Stimulated activated CD8-positive, alpha-beta memory T cell treated with anti-CD3 and anti-CD28 coated beads, Interleukin-12 subunit alpha, Interleukin-12 subunit beta, amount 100 ng/mL, for 24 hours (primary cell): Measurements from ENCODE around the gene BPHL.
"Not testable (repeated sequence)": the region's sequence is repeated elsewhere in the genome, so short reads cannot be mapped to it uniquely, and the experiment has no call there.

Source experiments
- DNase-seq: peaks from one replicate; pipeline ENCODE4 v3.0.0-alpha.2; 2020; ENCODE audit errors: extremely low read depth

BPHL gene

DNA sequence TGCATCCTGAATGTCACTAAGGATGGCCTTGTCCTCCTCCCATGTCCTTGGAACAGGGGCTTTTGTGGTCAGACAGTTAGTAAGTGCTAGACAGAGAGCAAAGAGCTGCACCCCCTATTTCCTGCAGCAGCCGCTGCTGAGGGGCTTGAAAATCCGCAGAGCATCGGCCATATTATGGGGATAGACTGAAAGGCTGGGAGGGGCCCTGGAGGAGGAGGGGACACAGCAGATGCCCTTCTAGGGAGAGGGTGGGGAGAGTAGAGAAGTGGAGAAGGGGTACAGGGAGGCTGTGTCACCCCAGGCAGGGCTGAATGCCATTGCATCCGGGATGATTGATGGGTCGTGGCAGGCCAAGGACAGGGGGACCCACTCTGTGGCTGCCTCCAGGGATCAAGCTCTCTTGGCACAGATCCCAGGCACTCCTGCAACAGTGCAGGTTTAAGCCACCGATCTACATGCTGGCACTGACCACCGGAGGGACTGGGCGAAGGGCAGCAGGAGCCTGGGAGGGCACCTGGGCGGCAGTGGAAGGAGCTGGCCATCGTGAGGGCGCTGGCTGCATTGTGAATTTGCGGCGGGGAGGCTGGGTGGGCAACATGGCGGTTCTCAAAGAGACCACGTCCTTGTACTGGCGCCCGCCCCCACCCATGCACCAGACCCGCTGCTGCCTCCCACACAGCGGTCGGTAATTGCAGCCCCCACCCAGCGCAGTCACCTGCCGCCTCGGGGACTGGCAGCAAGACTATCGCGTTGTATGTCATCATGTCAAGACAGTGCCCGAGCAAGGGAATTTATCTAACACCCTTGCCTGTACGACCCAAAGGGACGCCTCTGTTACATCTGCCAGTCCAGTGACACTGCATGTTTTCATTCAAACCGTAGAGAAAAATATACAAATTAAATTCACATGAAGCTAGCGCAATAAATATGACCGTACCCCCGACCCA, 37.9 kb downstream of the BPHL start:
- DNase-seq, result not testable (repeated sequence)

DNA sequence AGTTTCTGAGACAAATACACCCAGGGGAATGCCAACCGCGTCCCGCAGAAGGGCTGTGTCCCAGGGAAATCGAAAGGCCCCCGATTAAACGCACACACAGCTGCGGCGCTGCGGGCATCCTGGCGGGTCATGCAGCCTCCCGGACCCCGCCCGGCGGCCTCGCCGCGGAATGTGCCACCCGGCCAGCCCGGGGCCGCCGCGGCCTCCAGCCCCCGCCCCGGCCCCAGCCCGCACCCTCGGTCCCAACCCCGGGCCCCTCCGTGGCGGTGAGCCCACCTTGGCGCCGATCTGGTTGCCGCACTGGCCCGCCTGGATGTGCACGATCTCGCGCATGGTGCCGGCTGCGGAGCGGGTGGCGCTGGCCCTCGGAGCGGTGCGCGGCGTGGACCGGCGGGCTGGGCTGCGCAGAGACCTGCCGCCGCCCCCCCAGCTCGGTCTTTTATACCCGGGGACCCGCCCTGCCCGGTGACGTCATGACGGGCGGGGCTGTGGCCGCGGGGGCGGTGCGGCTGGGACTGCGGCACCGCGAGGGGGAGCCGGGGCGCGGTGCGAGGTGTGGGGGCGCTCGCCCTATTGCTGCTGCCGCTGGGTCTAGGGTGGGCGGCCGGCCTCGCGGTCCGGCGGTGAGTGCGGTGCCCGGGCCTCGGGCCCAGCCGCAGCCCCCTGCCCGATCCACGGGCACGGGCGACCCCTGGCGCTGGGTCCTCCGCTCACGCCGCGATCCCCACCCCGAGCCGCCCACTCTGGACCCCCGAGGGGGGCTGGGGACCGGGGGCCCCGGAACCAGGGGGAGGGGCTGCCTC, 38.8 kb downstream of the BPHL start, which contains the start of gene TUBB2A:
Gene TUBB2A (minus strand): TSS at position 414 of the 803 bp plus-strand sequence. CDS start 81 bp downstream, at position 333.
- DNase-seq, result peak; percentile 47

DNA sequence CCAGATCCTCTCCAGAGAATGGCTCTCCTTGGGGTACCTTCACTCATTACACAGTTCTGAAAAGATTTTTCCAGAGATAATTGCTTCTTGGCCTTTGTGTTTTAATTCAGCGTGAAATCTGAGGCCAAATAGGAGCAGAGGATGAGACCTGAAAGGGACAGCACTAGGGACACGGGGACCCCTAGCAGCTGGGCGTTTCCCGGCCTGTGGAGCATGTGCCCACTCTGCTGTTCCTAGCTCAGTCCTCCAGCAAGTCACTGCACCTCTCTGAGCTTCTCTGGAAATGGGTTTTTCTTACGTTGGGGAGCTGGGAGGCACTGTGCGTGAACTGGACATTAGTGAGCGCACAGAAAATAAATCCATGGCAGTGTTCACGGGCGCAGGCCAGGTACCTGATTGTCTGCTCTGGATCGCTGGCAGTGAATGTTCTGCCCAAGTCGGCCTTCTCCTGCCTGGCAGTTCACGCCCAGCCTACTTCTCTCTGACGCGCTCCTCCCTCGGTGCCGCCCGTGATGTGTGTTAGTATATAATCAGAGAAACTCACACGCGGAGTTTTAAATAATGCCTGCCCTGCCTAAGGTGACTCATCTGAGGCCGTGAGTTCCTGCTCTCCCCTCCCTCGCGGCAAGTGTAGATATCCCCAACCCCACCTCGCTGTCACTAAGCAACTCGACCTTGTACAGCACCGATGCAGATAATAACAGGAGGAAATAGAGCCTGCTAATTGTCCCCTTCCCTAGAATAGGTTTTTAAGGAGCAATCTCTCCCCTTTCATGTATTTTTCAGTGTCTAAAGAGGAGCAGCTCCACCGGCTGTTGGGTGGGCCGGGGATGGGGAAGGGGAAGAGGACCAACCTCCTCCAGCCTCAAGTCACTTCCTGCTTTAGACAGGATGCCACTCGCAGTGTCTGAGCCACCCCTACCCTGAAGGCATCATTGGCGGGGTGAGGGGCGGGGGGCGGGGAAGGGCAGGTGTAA, 41.6 kb downstream of the BPHL start:
- peak; percentile 19 for DNase-seq

DNA sequence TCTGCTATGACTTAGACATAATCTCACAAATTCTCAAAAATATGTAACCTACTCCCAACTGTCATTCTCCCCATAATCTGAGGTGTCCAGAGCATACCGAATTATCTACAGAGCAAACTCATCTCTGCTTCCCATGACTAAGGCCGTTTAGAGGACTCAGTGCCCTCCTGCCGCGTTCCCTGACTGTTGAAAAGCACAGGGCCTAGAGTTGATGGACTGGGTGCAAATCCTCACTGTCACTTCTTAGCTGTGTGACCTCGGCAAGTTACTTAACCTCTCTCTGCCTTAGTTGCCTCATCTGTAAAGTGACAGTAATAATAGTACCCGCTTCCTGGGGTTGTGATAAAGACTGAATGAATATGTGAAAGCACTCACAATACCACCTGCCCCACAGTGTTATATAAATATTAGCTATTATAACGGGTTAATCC, 43.6 kb downstream of the BPHL start:
- no peak for DNase-seq

DNA sequence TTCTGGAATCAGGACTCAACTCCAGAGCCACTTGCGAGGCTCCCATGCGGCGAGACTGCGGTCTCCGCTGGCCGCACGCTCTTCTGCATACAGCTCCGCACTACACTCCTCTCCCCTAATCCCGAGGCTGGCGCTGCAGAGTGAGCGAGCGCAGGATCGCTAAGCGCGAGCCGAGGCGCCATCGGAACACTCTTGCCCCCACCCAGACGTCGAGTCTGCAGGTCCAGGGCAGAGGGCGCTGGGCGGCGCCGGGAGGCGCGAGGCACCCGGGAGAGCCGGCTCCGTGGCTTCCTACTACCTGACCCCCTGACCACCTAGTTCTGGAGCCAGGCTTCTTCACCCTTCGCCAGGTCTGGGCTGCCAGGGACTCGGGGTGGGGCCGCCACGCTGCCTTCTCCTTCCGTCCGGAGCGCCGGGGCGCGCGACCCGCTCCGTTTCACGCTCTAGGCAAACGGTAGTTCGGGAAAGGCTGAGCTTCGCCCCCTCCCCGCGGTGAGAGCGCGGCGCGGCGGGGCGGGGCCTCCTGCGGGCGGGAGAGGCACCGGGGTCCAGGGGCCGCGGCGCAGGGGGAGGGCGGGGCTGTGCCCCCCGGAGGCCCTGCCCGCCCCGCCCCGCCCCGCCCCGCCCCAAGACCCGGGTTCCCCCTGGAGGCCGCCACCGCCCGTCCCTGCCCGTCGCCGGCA, 44.2 kb downstream of the BPHL start:
- DNase-seq, result peak; percentile 11

DNA sequence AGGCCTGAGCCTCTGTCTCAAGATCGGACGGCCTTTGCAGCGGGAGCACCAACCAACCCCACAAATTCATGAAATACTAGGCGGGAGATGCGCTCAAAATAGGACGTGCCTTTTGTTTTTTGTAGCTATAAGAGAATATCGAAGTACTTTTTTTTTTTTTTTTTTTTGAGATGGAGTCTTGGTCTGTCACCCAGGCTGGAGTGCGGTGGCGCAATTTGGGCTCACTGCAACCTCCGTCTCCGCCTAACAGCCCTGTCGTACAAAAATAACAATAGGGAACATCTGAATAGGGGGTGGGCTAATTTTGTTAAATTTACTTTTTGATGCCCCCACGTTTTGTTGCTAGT, 44.7 kb downstream of the BPHL start:
- DNase-seq, result no peak

DNA sequence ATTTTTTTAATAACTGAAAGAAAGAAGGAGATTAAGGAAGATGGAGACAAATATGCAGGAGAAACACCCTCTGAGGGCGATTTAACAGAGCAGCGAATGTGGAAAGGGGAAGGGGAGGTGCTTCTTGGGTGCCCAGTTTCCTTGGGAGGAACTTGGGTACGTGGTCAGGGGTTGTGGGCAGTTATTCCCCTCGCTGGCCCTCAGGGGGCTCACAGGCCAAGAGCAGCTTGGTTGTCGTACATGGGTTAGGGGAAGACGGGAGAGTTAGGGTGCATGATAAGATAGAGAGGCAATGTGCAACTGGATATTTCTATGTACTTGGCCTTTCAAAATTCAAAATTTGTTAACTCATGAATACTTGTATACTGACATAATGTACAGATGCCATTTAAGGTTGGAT, 45.9 kb downstream of the BPHL start:
- DNase-seq, result no peak

DNA sequence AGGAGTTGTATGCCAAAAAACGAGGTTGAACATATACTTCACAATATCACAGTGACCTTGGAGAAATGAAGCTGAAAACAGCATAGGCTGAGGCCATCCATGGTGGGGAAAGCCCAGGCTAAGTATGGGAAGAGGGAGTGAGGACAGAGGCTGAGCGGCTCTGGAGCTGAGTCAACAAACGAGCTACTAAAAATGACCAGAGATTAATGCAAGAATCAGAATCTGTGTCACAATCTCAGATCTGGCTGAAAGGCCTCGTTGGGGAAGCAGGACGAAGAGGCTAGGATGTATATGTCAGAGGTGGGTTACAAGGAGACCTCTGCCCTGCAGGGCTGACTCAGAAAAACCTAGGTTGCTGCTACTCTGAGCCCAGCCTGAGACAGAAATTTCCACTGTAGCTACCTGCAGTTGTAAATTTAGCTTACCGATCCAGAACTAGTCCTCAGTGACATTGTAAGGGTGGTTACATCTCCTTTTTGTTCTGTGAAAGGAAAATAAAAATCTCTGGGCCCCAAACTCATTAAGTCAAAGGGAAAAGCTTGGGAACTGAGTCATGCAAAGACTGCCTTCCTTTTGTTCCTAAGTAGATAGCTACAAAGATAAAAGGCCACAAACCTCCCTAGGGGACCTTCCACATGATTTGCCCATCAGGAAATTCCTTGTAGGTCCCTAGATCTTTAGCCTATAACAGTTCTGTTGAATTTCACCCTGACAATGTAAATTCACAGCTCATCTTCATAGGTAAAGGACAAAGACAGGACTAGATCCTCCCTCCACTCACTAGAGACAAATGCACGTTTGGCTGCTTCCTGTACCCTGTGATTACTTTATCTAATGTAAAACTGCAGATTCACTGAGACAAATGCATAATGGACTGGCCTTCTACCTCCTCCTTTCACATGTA, 47.4 kb downstream of the BPHL start:
- no peak for DNase-seq

DNA sequence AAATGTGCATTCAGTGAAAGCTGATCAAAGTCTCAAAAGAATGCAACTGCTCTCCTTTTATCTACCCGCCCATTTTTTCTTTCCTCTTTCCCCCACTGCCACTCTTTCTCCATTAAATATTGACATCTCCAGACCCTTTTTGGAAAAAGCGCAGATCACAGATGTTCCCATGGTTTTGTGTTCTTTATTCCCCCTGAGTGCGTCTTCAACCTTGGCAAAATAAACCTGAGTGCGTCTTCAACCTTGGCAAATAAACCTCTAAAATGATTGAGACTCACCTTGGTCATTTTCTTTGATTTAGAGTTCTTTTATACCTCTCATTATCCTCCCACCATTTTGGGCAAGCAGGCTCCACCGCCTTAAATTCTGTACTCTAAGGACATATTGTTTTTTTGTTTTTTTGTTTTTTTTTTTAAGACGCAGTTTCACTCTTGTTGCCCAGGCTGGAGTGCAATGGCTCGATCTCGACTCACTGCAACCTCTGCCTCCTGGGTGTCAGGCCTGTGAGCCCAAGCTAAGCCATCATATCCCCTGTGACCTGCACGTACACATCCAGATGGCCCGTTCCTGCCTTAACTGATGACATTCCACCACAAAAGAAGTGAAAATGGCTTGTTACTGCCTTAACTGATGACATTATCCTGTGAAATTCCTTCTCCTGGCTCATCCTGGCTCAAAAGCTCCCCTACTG, 48.2 kb downstream of the BPHL start:
- DNase-seq, result not testable (repeated sequence)

DNA sequence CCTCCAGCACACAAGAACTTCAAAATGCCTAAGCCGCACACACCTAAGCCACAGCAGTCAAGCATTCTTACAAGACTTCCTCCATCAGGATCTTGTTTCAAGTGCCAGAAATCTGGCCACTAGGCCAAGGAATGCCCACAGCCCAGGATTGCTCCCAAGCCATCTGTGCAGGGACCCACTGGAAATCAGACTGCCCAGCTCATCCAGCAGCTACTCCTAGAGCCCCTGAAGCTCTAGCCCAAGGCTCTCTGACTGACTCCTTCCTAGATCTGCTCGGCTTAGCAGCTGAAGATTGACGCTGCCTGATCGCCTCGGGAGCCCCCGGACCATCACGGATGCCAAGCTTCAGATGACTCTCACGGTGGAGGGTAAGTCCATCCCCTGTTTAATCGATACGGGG, 49.5 kb downstream of the BPHL start:
- not testable (repeated sequence) for DNase-seq

DNA sequence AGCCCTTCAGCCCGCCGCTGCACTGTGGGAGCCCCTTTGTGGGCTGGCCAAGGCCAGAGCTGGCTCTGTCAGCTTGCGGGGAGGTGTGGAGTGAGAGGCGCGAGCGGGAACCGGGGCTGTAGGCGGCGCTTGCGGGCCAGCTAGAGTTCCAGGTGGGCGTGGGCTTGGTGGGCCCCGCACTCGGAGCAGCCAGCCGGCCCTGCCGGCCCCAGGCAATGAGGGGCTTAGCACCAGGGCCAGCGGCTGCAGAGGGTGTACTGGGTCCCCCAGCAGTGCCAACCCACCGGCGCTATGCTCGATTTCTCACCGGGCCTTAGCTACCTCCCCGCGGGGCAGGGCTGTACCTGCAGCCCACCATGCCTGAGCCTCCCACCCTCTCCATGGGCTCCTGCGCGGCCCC, 52.2 kb downstream of the BPHL start:
- DNase-seq, result not testable (repeated sequence)

DNA sequence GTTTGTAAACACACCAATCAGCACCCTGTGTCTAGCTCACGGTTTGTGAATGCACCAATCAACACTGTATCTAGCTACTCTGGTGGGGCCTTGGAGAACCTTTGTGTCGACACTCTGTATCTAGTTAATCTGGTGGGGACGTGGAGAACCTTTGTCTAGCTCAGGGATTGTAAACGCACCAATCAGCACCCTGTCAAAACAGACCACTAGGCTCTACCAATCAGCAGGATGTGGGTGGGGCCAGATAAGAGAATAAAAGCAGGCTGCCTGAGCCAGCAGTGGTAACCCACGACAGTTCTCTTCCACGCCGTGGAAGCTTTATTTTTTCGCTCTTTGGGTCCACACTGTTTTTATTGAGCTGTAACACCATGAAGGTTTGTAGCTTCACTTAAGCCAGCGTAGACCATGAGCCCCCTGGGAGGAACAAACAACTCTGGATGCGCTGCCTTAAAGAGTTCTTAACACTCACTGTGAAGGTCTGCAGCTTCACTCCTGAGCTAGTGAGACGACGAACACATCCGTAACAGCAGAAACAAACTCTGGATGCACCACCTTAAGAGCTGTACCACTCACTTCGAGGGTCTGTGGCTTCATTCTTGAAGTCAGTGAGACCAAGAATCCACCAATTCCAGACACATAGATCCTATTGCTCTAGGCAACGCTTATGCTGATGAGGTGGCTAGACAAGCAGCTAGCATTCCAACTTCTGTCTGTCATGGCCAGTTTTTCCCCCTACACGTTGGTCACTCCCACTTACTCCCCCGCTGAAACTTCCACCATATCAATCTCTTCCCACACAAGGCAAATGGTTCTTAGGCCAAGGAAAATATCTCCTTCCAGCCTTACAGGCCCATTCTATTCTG, 53.0 kb downstream of the BPHL start:
- DNase-seq, result not testable (repeated sequence)

DNA sequence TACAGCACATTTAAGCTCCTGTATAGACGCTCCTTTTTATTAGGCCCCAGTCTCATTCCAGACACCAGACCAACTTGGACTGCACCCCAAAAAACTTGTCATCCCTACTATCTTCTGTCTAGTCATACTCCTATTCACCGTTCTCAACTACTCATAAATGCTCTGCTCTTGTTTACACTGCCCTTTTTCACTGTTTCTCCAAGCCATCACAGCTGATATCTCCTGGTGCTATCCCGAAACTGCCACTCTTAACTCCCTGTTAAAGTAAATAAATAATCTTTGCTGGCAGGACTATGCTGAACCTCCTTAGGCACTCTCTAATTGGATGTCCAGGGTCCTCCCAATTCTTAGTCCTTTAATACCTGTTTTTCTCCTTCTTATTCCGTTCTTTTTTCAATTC, 54.3 kb downstream of the BPHL start:
- DNase-seq, result not testable (repeated sequence)

DNA sequence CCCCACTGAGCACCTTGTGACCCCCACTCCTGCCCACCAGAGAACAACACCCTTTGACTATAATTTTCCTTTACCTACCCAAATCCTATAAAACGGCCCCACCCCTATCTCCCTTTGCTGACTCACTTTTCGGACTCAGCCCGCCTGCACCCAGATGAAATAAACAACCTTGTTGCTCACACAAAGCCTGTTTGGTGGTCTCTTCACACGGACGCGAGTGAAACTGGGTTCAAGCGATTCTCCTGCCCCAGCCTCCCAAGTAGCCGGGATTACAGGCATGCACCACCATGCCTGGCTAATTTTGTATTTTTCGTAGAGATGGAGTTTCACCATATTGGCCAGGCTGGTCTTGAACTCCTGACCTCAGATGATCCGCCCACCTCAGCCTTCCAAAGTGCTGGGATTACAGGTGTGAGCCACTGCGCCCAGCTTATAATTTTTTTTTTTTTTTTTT, 55.2 kb downstream of the BPHL start:
- DNase-seq, result not testable (repeated sequence)

DNA sequence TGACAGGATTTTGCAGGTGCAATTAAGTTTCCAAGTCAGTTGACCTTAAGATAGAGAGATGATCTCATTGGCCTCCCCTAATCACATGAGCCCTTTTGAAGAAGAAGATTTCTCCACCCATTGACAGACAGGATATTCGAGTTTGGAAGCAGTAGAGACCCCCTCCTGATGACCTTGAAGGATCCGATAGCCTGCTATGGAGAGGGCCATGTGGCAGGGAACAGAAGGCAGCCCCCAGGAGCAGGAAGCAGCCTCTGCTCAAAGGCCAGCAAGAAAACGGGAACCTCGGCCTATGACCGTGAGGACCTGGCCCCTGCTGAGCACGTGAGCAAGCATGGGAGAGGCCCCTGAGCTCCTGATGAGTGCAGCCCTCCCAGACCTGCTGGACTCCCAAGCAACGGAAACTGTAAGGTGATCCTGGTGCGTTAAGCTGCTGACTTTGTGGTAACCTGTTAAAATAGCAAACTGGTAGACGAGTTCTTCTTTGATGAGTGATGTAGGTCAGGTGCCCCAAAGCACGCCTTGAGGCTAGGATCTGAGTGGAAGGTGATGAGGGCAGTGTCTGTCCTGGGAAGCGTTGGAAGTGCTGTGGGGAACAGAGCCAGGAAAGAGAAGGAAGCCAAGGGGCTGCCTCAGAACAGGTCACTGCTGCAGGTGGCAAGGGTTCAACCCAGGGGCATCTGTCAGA, 57.3 kb downstream of the BPHL start:
- DNase-seq, result no peak

DNA sequence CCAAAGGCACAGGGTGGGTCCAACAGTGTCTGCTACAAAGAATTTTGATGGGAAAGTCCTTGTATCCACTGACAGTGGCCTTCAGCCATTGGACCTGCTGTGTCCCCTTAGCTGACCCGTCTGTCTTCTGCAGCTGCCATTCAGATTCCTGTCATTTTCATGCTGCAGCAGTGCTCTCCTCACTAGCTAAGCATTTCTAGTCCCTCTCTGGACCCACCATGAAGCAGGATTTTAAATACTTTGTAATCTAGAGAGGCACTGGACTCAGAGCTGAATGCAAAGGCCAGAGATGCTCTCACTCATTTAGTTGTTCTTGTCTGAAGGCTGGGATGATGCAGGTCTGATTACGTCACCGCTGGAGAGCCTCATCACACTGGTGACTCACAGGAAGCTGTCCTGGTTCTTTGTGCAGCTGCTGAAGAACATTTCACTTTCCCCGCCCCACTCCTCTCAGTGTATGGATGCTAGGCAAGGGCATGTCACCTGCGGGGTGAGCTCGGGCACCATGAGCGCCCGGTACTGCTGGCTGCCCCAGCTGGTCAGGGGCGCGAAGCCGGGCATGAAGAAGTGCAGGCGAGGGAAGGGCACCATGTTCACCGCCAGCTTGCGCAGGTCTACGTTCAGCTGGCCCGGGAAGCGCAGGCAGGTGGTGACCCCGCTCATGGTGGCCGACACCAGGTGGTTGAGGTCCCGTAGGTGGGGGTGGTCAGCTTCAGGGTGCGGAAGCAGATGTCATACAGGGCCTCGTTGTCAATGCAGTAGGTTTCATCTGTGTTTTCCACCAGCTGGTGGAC, 58.2 kb downstream of the BPHL start:
- no peak for DNase-seq

DNA sequence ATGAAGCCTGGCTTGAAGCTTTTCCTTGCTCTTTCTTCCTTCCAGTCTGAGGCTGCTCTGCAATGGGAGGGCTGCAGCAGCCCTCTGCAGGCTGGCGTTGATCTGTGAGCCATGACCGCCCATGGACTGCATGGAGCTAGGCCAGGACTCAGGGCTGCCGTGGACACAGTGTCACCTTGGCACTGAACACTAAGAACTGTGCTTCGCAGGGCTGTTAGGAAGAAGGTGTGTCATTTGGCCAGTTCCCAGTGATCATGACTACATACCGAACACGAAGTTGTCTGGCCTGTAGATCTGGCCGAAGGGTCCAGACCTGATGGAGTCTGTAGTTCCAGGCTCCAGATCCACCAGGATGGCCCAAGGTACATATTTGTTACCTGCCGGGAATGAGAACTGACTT, 60.2 kb downstream of the BPHL start:
- DNase-seq, result not testable (repeated sequence)
